ENCODE results near the gene SRRM3. TPM values are rescaled to one million over a fixed set of nuclear protein-coding genes. Genes with fewer than 3 reads are reported as not detected.
"Not testable (repeated sequence)": the region's sequence is repeated elsewhere in the genome, so short reads cannot be mapped to it uniquely, and the experiment has no call there.

The SRRM3 gene
- under 1 TPM; 0.35 to 0.71 (median 0.48) TPM for polyA plus RNA-seq (ENCODE audit: insufficient read length in 10 of 10)
- long read RNA-seq, donor 1 = 0 reads
- long read RNA-seq, donor 2 = 0 reads
- long read RNA-seq, donor 3 = 0 reads
- long read RNA-seq, donor 4 = 0 reads
- long read RNA-seq, donor 5 = 0 reads
- long read RNA-seq, donor 6 = 0 reads
- long read RNA-seq, donor 7 = 0 reads
- long read RNA-seq, donor 8 = 0 reads
- long read RNA-seq, donor 9 = 0 reads

GRCh38 chr7:76201732-76202665 is at the start of gene SRRM3:
TSS of gene SRRM3 (plus strand) at chr7:76201896. CDS start at chr7:76235067, 33,171 bp downstream.
- peak; percentile 53 to 83 (median 82) for DNase-seq

- DNase-seq = no peak
Measured at GRCh38 chr7:76151932-76152331, 49.8 kb upstream of the SRRM3 start.

- DNase-seq = not testable (repeated sequence)
Measured at GRCh38 chr7:76153571-76154230, 48.0 kb upstream of the SRRM3 start.

GRCh38 chr7:76155938-76156337 is 45.8 kb upstream of the SRRM3 start:
- peak in 1 of 3 donors; percentile 30 for DNase-seq

- not testable (repeated sequence) for DNase-seq
Measured at GRCh38 chr7:76156992-76157685, 44.6 kb upstream of the SRRM3 start.

GRCh38 chr7:76158416-76158815 is 43.3 kb upstream of the SRRM3 start:
- not testable (repeated sequence) for DNase-seq

- not testable (repeated sequence) for DNase-seq
Measured at GRCh38 chr7:76162416-76163170, 39.1 kb upstream of the SRRM3 start.

GRCh38 chr7:76163812-76164211 is 37.9 kb upstream of the SRRM3 start:
- not testable (repeated sequence) for DNase-seq

GRCh38 chr7:76165106-76165972 is 36.4 kb upstream of the SRRM3 start:
- DNase-seq = no peak

- no peak for DNase-seq
Measured at GRCh38 chr7:76165973-76166403, 35.7 kb upstream of the SRRM3 start.

- peak; percentile 92 to 98 (median 97) for DNase-seq
Measured at GRCh38 chr7:76166404-76167255, 35.1 kb upstream of the SRRM3 start.

GRCh38 chr7:76173566-76174205 is 28.0 kb upstream of the SRRM3 start:
- DNase-seq = no peak

GRCh38 chr7:76176951-76177350 is 24.7 kb upstream of the SRRM3 start:
- DNase-seq = not testable (repeated sequence)

GRCh38 chr7:76179686-76180085 is 22.0 kb upstream of the SRRM3 start:
- no peak for DNase-seq

- no peak for DNase-seq
Measured at GRCh38 chr7:76182225-76182960, 19.3 kb upstream of the SRRM3 start.

- DNase-seq = no peak
Measured at GRCh38 chr7:76185187-76185896, 16.4 kb upstream of the SRRM3 start.

- no peak for DNase-seq
Measured at GRCh38 chr7:76187272-76187671, 14.4 kb upstream of the SRRM3 start.

Measured in muscle of back (tissue), 13 donors.